BE2C (cell line): ENCODE measurements around the gene EXOSC10.
"Not testable (repeated sequence)": the region's sequence is repeated elsewhere in the genome, so short reads cannot be mapped to it uniquely, and the experiment has no call there.

ENCODE experiments used
- DNase-seq: peaks from one replicate; pipeline ENCODE4 v3.0.0-alpha.2; 2020
- H3K27me3 ChIP-seq: fragments of 250-450 bp; sonication (Bioruptor Pico); 2 replicates; pipeline ENCODE4 v1.5.1; 2020; ENCODE audit warnings: mild to moderate bottlenecking
- H3K36me3 ChIP-seq: fragments of 250-450 bp; sonication (Bioruptor Pico); 2 replicates; pipeline ENCODE4 v1.5.1; 2020; ENCODE audit warnings: mild to moderate bottlenecking
- H3K4me1 ChIP-seq: fragments of 250-450 bp; sonication (Bioruptor Pico); 2 replicates; pipeline ENCODE4 v1.5.1; 2020
- H3K4me3 ChIP-seq: 2 replicates; pipeline ENCODE4 v1.5.1; 2011; ENCODE audit warnings: low read depth, low read length
- H3K9me3 ChIP-seq: fragments of 250-450 bp; sonication (Bioruptor Pico); 2 replicates; pipeline ENCODE4 v1.5.1; 2020
- CTCF ChIP-seq: IDR thresholded peaks from 2 replicates; pipeline ENCODE4 v1.5.1; 2012; ENCODE audit warnings: mild to moderate bottlenecking, low read depth, low read length

The EXOSC10 gene

GRCh38 chr1:11044086-11044848 lies 55.4 kb downstream of the EXOSC10 start:
- H3K9me3 ChIP-seq = no peaks in the 10 kb centered on the region
- no peaks in the 10 kb centered on the region for H3K4me1 ChIP-seq
- no peak for DNase-seq
- no peak for TF ChIP-seq CTCF
- no peaks in the 10 kb centered on the region for H3K27me3 ChIP-seq
- H3K4me3 ChIP-seq = no peak overlapping the region
- no peaks in the 10 kb centered on the region for H3K36me3 ChIP-seq

- H3K4me1 ChIP-seq = no peaks in the 10 kb centered on the region
- TF ChIP-seq CTCF = no peak
- no peak for DNase-seq
- H3K36me3 ChIP-seq = no peaks in the 10 kb centered on the region
- H3K4me3 ChIP-seq = no peak overlapping the region
- no peaks in the 10 kb centered on the region for H3K27me3 ChIP-seq
- H3K9me3 ChIP-seq = no peaks in the 10 kb centered on the region
Observed at GRCh38 chr1:11042995-11043874, 56.4 kb downstream of the EXOSC10 start.

GRCh38 chr1:11042065-11042464 lies 57.6 kb downstream of the EXOSC10 start:
- no peak overlapping the region for H3K4me3 ChIP-seq
- no peak for DNase-seq
- no peaks in the 10 kb centered on the region for H3K36me3 ChIP-seq
- no peaks in the 10 kb centered on the region for H3K9me3 ChIP-seq
- no peak for TF ChIP-seq CTCF
- H3K27me3 ChIP-seq = no peaks in the 10 kb centered on the region
- no peaks in the 10 kb centered on the region for H3K4me1 ChIP-seq

- DNase-seq = no peak
- TF ChIP-seq CTCF = no peak
- Histone ChIP-seq H3K9me3 (no peaks in the 10 kb centered on the region), H3K4me3 (no peak overlapping the region), H3K27me3 (no peaks in the 10 kb centered on the region), H3K36me3 (no peaks in the 10 kb centered on the region), H3K4me1 (no peaks in the 10 kb centered on the region)
Observed at GRCh38 chr1:11041048-11041447, 58.6 kb downstream of the EXOSC10 start.

- H3K4me3 ChIP-seq, H3K9me3 ChIP-seq, H3K27me3 ChIP-seq, H3K4me1 ChIP-seq, DNase-seq, H3K36me3 ChIP-seq: not testable (repeated sequence)
Observed at GRCh38 chr1:11040105-11040429, 59.6 kb downstream of the EXOSC10 start.

GRCh38 chr1:11039351-11040104 lies 60.1 kb downstream of the EXOSC10 start:
- no peaks in the 10 kb centered on the region for H3K27me3 ChIP-seq
- no peaks in the 10 kb centered on the region for H3K36me3 ChIP-seq
- no peaks in the 10 kb centered on the region for H3K9me3 ChIP-seq
- no peak for DNase-seq
- H3K4me1 ChIP-seq = no peaks in the 10 kb centered on the region
- no peak overlapping the region for H3K4me3 ChIP-seq
- TF ChIP-seq CTCF = no peak
